A549 (cell line): Measurements from ENCODE around the gene PIGO. TPM values are rescaled to one million over a fixed set of nuclear protein-coding genes. Genes with fewer than 3 reads are reported as not detected.

ENCODE experiments used
- ATAC-seq, 2 experiments: fragments of 200-7000 bp in 1 of 2; fragments of >200 bp in 1 of 2; cut with Nextera tagmentation in 1 of 2; cut with Tn5 transposase in 1 of 2; 3 replicates each; pipeline versions ENCODE4 v1.8.0 to v1.9.1; 2018 to 2020; ENCODE audit warnings: mild to moderate bottlenecking in 1 of 2, moderate library complexity in 1 of 2
- CTCF ChIA-PET: fragments of 300-600 bp; sonication (Branson Sonifier 250); formaldehyde crosslinking; extraction: SDS; loops from one replicate; lab custom pipeline; 2021; ENCODE audit warnings: antibody characterized with exemption, inconsistent platforms; lab: Yijun Ruan, JAX
- POLR2A ChIA-PET: fragments of 350-600 bp; formaldehyde crosslinking; extraction: SDS; loops from one replicate; lab custom pipeline; 2021; ENCODE audit warnings: antibody characterized with exemption, inconsistent platforms; lab: Yijun Ruan, JAX
- DNase-seq, 2 experiments: peaks; one replicate each; pipeline versions ENCODE4 v3.0.0 to v3.0.0-alpha.2; 2011 to 2016; ENCODE audit warnings: low read depth in 1 of 2, low spot score in 1 of 2
- FAIRE-seq: peaks from 2 replicates; lab custom pipeline; 2011; peaks lifted over from hg19 to GRCh38; lab: Jason Lieb, UNC
- H3K27ac ChIP-seq, 2 experiments: fragments of >200 bp; sonication (Bioruptor Twin); formaldehyde crosslinking; 3 replicates each; pipeline ENCODE4 v1.5.1; 2016 to 2017
- H3K4me1 ChIP-seq: fragments of >200 bp; sonication (Bioruptor Twin); formaldehyde crosslinking; 3 replicates; pipeline ENCODE4 v1.6.1; 2016
- H3K4me2 ChIP-seq: fragments of >200 bp; sonication (Bioruptor Twin); formaldehyde crosslinking; 3 replicates; pipeline ENCODE4 v1.6.1; 2016
- H3K4me3 ChIP-seq: fragments of >200 bp; sonication (Bioruptor Twin); formaldehyde crosslinking; 3 replicates; pipeline ENCODE4 v1.5.1; 2016
- H3K9me3 ChIP-seq: fragments of >200 bp; sonication (Bioruptor Twin); formaldehyde crosslinking; 3 replicates; pipeline ENCODE4 v1.6.1; 2016
- CHD2 ChIP-seq: fragments of 150-350 bp; IDR thresholded peaks from 2 replicates; pipeline ENCODE4 v1.6.1; 2014; ENCODE audit warnings: low read length; ENCODE audit not compliant: partially characterized antibody
- EP300 ChIP-seq, 2 experiments: fragments of >200 bp; sonication (Bioruptor Twin); formaldehyde crosslinking; IDR thresholded peaks; 2 replicates in 1 of 2; 3 replicates in 1 of 2; pipeline ENCODE4 v1.6.1; 2016 to 2017
- FOSB ChIP-seq: fragments of 250-450 bp; sonication (Bioruptor Pico); IDR thresholded peaks from 2 replicates; pipeline ENCODE4 v1.5.0; 2020; ENCODE audit warnings: mild to moderate bottlenecking, moderate library complexity
- FOSL2 ChIP-seq, 2 experiments: fragments of 450-650 bp in 1 of 2; fragments of >200 bp in 1 of 2; sonication (Bioruptor Twin) in 1 of 2; formaldehyde crosslinking; IDR thresholded peaks; 2 replicates each; pipeline versions ENCODE4 v1.5.0 to v1.6.1; 2016 to 2020; ENCODE audit warnings: mild to moderate bottlenecking in 1 of 2, moderate library complexity in 1 of 2
- KDM5A ChIP-seq: fragments of 200-600 bp; sonication (generic); IDR thresholded peaks from 2 replicates; pipeline ENCODE4 v1.6.1; 2016; ENCODE audit warnings: antibody characterized with exemption, mild to moderate bottlenecking
- NR3C1 ChIP-seq: fragments of >200 bp; sonication (Bioruptor Twin); formaldehyde crosslinking; IDR thresholded peaks from 3 replicates; pipeline ENCODE4 v1.6.1; 2017
- PHF8 ChIP-seq: fragments of 200-600 bp; sonication (generic); IDR thresholded peaks from 2 replicates; pipeline ENCODE4 v1.6.1; 2016; ENCODE audit warnings: low read depth, mild to moderate bottlenecking, antibody characterized with exemption, moderate library complexity, borderline replicate concordance
- TP53 ChIP-seq: fragments of 250-450 bp; sonication (Bioruptor Pico); IDR thresholded peaks from 2 replicates; pipeline ENCODE4 v1.5.0; 2021; ENCODE audit warnings: mild to moderate bottlenecking, moderate library complexity
- WGBS: methylation state at CpG from one replicate; pipeline ENCODE4 v1.1.6; 2017; ENCODE audit errors: missing lambda C conversion rate; 5-methylcytosine and 5-hydroxymethylcytosine counted together
- polyA plus RNA-seq, 4 experiments: library from polyadenylated mRNA; depleted of rRNA in 3 of 4; stranded (reverse); fragments of >200 nt; fragmentation: RNase III in 1 of 4; extraction: RNeasy Plus Mini Kit Qiagen cat#74134 plus additional on column Dnase treatment in 1 of 4; gene quantifications; 2 replicates in 3 of 4; 3 replicates in 1 of 4; pipeline ENCODE4 v1.2.3, GENCODE V29; 2011 to 2017
- TF ChIP-seq, protein P1 (sequence below): fragments of 200-600 bp; sonication (generic); IDR thresholded peaks from 2 replicates; pipeline ENCODE4 v1.6.1; 2016; ENCODE audit warnings: antibody characterized with exemption, mild to moderate bottlenecking, moderate library complexity
- TF ChIP-seq, protein P2 (sequence below): fragments of 250-450 bp; sonication (Bioruptor Pico); IDR thresholded peaks from 2 replicates; pipeline ENCODE4 v1.5.0; 2020; ENCODE audit warnings: low read depth, mild to moderate bottlenecking, moderate library complexity
- TF ChIP-seq, protein P3 (sequence below): IDR thresholded peaks from 2 replicates; pipeline ENCODE4 v1.6.1; 2012
- TF ChIP-seq, protein P4 (sequence below): fragments of 250-450 bp; sonication (Bioruptor Pico); IDR thresholded peaks from 2 replicates; pipeline ENCODE4 v1.5.0; 2021; ENCODE audit warnings: mild to moderate bottlenecking, moderate library complexity, borderline replicate concordance

Gene PIGO
- polyA plus RNA-seq, 2 of the 4 experiments (the other 2 are of a cell fraction), result 47.0 to 50.4 TPM

DNA sequence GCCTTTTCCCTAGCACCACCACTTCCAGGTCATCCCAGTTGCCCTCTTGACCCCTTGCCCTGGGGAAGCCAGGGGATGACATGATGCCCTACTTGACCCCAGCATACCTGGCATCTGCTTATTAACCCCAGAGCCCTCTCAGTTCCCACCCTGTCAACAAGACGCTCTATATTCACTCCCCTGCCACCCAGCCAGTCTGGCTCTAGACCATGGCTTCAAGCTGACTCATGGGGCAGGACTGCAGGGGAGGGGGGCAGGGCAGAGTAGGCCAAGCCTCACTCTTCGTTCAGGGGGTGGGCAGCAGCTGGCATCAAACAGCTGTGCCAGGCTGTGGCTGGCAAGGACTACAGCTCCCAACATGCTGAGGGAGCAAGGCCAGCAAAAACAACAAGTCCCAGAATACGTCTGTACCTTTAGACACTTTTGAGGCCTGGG is 14.0 kb upstream of the PIGO start:
- WGBS, result 65% methylated on average over 2 of the region's 3 CpGs
- DNase-seq (peak in 1 of 2 experiments; percentile 39), ATAC-seq (0 out of 6 replicates have a peak, but pooled peaks of 1 of the 2 experiments have one; percentile 3)
- peak overlapping the region; percentile 80 to 91; a peak in 4 of 6 replicates for H3K27ac ChIP-seq
- peak overlapping the region; percentile 68; the same call in 2 of the 3 replicates for H3K4me3 ChIP-seq
- TF ChIP-seq FOSL2 (IDR thresholded peaks at IDR 0.05), result no peak
- peak; percentile 27; the same call in 1 of the 2 replicates for TF ChIP-seq FOSL2 (CRISPR knock-in tag; IDR thresholded peaks at IDR 0.05)
- TF ChIP-seq TP53 (CRISPR knock-in tag), result no peak
- TF ChIP-seq, protein P1, sequence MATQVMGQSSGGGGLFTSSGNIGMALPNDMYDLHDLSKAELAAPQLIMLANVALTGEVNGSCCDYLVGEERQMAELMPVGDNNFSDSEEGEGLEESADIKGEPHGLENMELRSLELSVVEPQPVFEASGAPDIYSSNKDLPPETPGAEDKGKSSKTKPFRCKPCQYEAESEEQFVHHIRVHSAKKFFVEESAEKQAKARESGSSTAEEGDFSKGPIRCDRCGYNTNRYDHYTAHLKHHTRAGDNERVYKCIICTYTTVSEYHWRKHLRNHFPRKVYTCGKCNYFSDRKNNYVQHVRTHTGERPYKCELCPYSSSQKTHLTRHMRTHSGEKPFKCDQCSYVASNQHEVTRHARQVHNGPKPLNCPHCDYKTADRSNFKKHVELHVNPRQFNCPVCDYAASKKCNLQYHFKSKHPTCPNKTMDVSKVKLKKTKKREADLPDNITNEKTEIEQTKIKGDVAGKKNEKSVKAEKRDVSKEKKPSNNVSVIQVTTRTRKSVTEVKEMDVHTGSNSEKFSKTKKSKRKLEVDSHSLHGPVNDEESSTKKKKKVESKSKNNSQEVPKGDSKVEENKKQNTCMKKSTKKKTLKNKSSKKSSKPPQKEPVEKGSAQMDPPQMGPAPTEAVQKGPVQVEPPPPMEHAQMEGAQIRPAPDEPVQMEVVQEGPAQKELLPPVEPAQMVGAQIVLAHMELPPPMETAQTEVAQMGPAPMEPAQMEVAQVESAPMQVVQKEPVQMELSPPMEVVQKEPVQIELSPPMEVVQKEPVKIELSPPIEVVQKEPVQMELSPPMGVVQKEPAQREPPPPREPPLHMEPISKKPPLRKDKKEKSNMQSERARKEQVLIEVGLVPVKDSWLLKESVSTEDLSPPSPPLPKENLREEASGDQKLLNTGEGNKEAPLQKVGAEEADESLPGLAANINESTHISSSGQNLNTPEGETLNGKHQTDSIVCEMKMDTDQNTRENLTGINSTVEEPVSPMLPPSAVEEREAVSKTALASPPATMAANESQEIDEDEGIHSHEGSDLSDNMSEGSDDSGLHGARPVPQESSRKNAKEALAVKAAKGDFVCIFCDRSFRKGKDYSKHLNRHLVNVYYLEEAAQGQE, result no peak
- TF ChIP-seq, protein P2, sequence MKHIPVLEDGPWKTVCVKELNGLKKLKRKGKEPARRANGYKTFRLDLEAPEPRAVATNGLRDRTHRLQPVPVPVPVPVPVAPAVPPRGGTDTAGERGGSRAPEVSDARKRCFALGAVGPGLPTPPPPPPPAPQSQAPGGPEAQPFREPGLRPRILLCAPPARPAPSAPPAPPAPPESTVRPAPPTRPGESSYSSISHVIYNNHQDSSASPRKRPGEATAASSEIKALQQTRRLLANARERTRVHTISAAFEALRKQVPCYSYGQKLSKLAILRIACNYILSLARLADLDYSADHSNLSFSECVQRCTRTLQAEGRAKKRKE, result no peak
- TF ChIP-seq CHD2, result no peak
- TF ChIP-seq, all 56 proteins: peak for 1
- peak overlapping the region; percentile 84 for H3K4me2 ChIP-seq
- ChIA-PET CTCF (interaction anchor here (0.9 to 15.8 kb wide), 3 partner anchors 15 to 408 kb away, joined by 3 to 110 read pairs (median 3); partner anchors contain the start of genes PIGO and VCP), POLR2A (interaction anchor here (1.5 to 3.2 kb wide), 4 partner anchors 7 to 38 kb away, joined by 7 to 28 read pairs (median 10); partner anchors contain the start of genes FANCG, PIGO, STOML2 and VCP)
- FAIRE-seq, result no peak
- H3K4me1 ChIP-seq, result peaks cover 47% of the 10 kb centered on the region
- no peaks in the 10 kb centered on the region for H3K9me3 ChIP-seq

DNA sequence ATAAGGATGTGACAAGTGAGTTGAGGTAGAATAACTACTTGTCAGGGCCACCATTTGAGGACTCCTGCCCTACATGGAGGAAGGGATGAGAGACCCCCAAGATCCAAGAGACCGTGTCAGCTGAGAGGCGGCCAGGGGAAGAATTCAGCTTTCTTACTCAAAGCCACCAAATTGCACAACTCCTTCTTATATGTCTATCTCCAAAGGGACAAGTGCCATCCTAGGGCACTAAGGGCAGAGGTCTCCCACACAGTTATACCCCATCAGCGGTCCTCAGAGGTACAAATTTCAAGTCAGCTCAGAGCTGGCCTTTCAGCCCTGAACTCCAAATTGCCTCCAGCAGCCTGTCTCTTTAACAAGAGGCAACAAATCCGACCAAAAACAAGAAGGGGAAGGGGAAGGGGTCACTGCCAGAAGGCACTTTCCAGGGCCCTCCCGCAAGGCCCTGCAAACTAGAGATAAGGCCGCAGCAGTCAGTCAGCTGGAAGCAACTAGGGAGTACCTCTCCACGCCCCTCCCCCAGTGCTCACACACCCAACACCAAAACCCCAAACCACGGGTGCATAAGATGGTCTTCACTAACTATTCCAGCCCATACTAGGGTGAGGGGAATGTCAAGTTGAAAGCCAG is 12.7 kb upstream of the PIGO start:
- no peak for ATAC-seq
- TF ChIP-seq KDM5A, result no peak
- TF ChIP-seq PHF8, result no peak
- TF ChIP-seq, protein P2, result no peak
- TF ChIP-seq, protein P3, sequence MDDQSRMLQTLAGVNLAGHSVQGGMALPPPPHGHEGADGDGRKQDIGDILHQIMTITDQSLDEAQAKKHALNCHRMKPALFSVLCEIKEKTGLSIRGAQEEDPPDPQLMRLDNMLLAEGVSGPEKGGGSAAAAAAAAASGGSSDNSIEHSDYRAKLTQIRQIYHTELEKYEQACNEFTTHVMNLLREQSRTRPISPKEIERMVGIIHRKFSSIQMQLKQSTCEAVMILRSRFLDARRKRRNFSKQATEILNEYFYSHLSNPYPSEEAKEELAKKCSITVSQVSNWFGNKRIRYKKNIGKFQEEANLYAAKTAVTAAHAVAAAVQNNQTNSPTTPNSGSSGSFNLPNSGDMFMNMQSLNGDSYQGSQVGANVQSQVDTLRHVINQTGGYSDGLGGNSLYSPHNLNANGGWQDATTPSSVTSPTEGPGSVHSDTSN, result no peak
- TF ChIP-seq EP300 (IDR thresholded peaks at IDR 0.05), result no peak
- TF ChIP-seq, protein P4, sequence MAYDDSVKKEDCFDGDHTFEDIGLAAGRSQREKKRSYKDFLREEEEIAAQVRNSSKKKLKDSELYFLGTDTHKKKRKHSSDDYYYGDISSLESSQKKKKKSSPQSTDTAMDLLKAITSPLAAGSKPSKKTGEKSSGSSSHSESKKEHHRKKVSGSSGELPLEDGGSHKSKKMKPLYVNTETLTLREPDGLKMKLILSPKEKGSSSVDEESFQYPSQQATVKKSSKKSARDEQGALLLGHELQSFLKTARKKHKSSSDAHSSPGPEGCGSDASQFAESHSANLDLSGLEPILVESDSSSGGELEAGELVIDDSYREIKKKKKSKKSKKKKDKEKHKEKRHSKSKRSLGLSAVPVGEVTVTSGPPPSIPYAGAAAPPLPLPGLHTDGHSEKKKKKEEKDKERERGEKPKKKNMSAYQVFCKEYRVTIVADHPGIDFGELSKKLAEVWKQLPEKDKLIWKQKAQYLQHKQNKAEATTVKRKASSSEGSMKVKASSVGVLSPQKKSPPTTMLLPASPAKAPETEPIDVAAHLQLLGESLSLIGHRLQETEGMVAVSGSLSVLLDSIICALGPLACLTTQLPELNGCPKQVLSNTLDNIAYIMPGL (CRISPR knock-in tag), result no peak
- TF ChIP-seq FOSB (CRISPR knock-in tag), result no peak
- TF ChIP-seq NR3C1, result no peak
- no peak for FAIRE-seq
- Histone ChIP-seq H3K4me3 (no peak overlapping the region), H3K27ac (no peak overlapping the region), H3K4me1 (peaks cover 34% of the 10 kb centered on the region), H3K4me2 (no peak overlapping the region), H3K9me3 (no peaks in the 10 kb centered on the region)
- POLR2A ChIA-PET, result interaction anchor here (1.1 kb wide), 1 partner anchor 12 kb away, joined by 3 read pairs; no protein-coding TSS in a partner anchor
- DNase-seq, result no peak
- 71% methylated on average over 7 of the region's 8 CpGs for WGBS
- CTCF ChIA-PET, result interaction anchor here (0.7 to 15.8 kb wide), 2 partner anchors 13 to 367 kb away, joined by 4 to 110 read pairs; partner anchors contain the start of gene PIGO
